GM12872 (cell line): ENCODE data around the gene SH3BGRL2.

Source experiments
- TF ChIP-seq, protein P1 (sequence below): IDR thresholded peaks from 3 replicates; pipeline ENCODE4 v1.5.1; 2011; ENCODE audit warnings: low read depth, mild to moderate bottlenecking, low read length, moderate library complexity; ENCODE audit not compliant: insufficient read depth

The SH3BGRL2 gene

DNA sequence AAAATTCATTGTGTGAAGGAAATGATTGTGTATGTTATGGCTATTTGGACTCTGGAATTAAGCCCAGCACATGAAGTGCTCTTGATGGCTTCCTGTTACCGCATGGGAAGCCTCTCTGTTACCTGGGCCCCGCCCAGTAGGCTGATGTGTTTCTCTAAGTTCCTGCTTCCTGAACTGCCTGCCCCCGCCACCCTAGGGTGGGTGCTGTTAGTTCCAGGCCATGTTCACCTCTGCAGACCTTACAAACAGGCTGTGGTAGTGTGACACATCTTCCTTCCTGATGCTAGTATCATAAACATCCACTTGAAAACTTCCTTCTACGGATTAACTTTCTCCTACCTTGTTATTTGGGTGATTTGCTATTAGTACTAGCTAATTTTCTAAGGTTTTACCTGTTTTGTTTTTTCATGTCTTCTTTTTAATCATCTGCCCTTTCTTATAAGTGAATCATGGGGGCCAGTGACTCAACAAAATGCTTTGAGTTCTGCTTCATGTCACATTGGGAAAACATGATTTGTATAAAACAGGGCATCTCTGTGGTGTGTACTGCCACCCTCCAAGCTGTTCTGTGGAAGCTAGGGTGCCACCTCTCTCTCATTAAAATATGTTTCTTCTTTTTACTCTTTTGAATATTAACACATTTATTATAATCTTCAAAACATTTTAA lies 40.6 kb downstream of the SH3BGRL2 start:
- TF ChIP-seq, protein P1, sequence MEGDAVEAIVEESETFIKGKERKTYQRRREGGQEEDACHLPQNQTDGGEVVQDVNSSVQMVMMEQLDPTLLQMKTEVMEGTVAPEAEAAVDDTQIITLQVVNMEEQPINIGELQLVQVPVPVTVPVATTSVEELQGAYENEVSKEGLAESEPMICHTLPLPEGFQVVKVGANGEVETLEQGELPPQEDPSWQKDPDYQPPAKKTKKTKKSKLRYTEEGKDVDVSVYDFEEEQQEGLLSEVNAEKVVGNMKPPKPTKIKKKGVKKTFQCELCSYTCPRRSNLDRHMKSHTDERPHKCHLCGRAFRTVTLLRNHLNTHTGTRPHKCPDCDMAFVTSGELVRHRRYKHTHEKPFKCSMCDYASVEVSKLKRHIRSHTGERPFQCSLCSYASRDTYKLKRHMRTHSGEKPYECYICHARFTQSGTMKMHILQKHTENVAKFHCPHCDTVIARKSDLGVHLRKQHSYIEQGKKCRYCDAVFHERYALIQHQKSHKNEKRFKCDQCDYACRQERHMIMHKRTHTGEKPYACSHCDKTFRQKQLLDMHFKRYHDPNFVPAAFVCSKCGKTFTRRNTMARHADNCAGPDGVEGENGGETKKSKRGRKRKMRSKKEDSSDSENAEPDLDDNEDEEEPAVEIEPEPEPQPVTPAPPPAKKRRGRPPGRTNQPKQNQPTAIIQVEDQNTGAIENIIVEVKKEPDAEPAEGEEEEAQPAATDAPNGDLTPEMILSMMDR, result no peak

DNA sequence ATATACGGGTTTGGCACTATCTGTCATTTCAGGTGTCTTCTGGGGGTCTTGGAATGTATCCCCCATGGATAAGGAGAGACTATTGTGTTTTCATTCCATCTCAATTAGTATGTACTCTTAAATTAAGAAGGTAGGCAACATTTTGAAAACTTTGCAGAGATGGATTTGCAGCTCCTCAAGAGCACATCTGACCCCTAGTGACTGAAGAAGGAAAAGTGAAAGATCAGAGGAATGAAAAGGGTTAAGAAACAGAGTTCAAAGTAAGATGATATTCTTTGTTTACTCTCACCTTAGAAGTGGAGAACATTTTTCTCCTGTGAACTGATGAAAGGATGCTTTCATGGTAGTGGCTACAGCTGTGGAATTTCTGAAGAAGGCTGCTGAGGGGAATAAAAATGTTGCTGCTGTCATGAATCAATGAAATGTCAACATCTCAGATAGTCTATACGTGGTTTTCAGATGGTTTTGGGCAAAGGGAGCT lies 41.5 kb downstream of the SH3BGRL2 start:
- TF ChIP-seq, protein P1, result peak; percentile 46; the same call in 2 of the 3 replicates

DNA sequence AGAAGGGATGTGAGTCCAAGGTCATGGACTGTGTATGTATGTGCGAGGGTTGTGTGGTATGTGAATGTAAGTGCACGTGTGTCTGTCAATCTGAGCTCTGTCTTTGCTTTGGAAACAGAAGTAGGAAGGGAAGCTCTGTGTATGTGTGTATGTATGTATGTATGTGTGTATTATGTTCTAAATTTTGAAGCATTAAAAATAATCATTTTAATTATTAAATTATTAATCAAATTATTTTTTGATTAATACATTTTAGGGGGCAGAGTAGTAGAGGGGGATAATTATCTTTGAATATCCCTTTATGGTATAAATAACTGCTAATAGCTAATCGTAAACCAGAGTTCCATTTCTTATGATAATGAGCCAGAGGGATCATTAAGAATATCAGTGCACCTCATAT lies 42.8 kb downstream of the SH3BGRL2 start:
- TF ChIP-seq, protein P1, result no peak

DNA sequence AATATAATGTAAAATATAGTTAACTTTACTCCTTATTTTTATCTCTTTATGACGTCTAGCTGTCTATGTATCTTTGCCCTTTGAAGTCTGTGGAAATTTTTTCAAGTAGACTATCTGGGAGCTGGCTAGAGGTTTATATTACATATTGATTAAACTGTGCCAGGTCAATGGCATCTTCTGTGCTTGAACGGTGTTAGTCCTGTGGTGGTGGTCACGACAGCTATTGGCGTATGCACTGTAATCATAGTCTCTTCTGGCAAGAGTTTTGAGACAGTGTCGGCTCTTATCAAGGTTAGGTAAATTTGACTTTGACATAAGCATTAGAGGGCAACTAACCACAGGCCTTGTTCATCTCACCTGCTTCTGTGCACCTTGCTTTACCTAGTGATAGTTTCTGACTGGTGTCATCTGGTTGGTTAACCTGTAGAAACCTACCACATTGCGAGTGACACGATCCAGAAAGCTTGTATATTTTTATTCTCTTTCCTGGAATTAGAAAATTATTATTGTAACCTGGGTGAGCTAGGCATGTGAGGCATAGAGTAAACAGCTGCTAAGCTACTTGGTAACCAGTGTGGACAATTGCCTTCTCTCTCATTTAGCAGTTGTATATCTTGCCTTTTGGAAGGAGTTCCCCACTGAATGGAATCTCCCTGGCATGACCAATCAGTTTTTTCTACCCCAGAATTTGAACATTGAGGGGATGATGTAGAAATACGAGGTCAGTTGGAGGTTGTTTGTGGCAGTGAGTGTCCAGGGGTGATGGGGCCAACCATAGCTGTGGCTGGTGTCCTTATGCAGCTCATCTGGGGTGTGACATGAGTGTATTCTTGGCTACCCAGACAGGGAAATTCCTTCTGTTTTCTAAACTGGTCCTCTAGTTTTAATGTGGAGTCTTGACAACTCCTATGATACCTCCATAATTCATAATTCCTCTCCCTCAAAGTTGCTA lies 45.9 kb downstream of the SH3BGRL2 start:
- TF ChIP-seq, protein P1, result no peak

DNA sequence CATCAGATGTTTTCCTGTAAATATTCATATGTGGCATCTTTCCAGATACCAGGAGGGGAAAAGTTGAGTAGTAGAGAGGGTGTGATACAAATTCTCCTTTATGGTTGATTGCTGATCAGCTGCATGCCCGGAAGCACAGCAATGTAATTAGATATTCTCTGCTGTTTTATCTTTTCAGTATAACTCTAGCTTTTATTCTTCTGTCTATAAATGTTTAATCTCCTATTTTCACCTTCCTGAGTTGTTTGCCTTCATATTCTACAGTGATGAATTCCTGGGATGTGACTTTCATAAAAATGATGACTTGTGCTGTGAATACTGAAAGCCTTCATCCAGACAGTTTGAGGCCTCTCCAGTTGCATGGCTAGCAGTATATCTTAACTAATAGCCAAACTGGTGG lies 53.7 kb downstream of the SH3BGRL2 start:
- TF ChIP-seq, protein P1, result no peak

DNA sequence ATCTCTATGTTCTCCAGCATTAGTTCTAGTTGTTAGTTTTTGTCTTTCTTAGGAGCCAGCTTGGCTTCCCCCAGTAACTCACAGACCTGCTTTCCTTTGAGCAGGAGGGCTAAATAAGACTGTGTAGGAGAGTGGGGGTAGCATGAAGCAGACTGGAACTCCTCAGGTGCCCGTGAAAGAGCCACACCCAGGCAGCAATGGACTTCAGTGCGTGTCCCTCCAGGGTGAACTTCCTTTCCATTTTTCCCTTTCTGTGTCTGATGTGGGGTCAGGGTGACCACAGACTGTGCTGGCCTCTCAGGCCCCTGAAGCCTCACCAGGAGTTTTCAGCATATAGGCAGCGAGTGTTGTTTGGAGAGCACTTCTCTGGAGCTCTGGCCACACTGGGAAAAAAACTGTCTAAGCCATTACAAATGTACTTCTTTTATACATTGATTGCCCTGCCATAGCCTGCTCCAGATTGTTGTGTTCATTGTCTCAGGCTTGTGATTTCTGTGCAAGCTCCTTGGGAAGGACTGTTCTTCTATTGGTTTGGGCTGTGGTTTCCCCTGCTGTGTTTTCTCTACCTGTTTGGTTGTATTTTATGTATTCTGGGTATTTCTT lies 55.7 kb downstream of the SH3BGRL2 start:
- TF ChIP-seq, protein P1, result no peak

DNA sequence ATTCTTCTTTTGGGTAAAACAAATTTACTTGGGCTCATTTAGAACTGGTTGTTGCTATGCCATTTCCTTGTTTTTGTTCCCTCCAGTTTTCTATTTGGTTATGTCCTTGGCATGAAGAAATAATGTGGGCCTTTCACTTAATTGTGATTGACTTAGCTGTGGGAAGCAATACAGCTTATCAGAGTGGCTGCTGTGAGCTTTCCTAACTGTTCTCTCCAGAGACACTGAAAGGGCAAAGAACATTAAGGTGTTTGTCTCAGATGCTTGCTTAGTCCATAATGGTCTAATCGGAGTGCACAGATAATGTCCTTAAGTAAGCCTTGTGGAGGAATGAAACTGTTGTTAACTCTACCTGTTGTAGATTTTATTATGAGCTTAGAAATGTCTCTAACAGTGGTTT lies 56.6 kb downstream of the SH3BGRL2 start:
- TF ChIP-seq, protein P1, result no peak
